T-helper 2 cell (primary cell): ENCODE measurements around the gene DGLUCY.
"Not testable (repeated sequence)": the region's sequence is repeated elsewhere in the genome, so short reads cannot be mapped to it uniquely, and the experiment has no call there.

Experiments used
- DNase-seq, 5 experiments: peaks; one replicate each; pipeline versions ENCODE4 v3.0.0 to v3.0.0-alpha.2; 2012 to 2022

The DGLUCY gene

GRCh38 chr14:91235841-91236240 is 122.0 kb downstream of the DGLUCY start:
- DNase-seq = no peak

DNA sequence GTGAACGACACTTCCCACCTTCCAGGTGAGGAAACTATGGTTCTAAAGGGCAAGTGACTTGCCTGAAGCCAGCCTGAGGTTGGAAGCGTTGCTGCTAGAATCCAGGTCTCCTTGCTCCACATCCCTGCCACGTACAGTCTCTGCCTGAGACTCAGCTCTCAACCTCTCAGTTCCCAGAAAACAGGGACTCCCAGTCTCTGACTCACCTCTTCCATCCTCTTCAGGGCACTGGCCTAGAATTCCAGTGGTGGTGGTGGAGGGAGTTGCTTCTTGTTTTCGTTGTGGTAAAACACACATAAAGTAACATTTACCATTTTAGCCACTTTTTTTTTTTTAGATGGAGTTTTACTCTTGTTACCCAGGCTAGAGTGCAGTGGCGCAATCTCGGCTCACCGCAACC is 123.3 kb downstream of the DGLUCY start:
- DNase-seq = no peak

DNA sequence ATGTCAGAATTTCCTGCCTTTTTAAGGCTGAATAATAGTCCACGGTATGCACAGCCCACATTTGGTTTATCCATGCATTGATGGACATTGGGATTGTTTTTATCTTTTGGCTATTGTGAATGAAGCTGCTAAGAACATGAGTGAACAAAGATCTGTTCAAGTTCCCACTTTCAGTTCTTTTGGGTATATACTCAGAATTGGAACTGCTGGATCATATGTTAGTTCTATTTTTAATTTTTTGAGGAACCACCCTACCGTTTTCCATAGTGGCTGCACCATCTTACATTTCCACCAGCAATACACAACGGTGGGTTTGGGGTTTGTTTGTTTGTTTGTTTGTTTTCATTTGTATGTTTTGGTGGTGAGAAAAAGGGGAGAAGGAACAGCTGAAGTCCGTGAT is 124.2 kb downstream of the DGLUCY start:
- no peak for DNase-seq

GRCh38 chr14:91238661-91239060 is 124.8 kb downstream of the DGLUCY start:
- no peak for DNase-seq

- peak in 2 of 5 experiments; percentile 48 to 78 for DNase-seq
Observed at GRCh38 chr14:91241863-91242262, 128.0 kb downstream of the DGLUCY start.

- DNase-seq = no peak
Observed at GRCh38 chr14:91242635-91243034, 128.8 kb downstream of the DGLUCY start.

DNA sequence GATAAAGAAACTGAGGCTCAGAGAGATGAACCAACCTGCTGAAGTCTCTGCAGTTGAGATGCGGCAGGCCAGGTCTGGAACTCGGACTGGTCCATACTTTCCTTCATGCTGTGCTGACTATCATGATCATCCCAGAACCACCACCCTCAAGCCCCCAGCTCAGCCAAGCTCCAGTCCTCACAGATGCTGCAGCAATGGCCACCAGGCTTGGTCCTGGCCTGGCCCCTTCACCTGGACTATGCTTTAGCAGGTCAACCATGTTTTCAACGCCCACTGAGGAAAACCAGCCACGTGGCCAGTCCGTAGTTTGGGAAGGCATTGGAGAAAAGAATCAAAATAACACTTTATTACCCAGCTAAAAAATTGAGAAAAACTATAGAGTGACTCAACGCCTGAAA is 129.2 kb downstream of the DGLUCY start:
- peak in 1 of 5 experiments; percentile 41 for DNase-seq

DNA sequence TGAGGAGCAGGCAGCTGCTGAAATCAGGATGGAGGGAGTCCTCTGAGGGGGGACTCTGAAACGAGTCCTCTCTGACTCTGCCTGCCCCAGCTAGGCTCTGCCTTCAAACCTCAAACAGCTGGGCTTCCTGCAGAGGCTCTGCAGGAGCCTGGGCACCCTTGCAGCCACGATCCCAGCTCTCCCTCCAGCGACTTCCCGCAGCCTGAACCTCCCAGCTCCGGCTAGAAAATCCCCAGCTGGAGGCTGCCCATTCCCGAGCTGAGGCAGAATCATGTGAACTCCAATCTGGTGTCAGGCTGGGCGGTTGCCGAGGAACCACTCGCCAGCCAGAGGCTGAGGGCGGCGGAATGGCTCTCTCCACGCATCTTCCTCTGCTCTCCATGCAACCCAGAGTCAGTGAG is 130.6 kb downstream of the DGLUCY start, which contains the start of gene GPR68:
GPR68 (minus strand) TSS at position 204 of the 401 bp plus-strand sequence. CDS start 9,654 bp downstream, outside the sequence.
- DNase-seq = peak in 2 of 5 experiments; percentile 33 to 85

GRCh38 chr14:91245029-91245428 is 131.2 kb downstream of the DGLUCY start:
- peak in 4 of 5 experiments; percentile 48 to 97 (median 76) for DNase-seq

DNA sequence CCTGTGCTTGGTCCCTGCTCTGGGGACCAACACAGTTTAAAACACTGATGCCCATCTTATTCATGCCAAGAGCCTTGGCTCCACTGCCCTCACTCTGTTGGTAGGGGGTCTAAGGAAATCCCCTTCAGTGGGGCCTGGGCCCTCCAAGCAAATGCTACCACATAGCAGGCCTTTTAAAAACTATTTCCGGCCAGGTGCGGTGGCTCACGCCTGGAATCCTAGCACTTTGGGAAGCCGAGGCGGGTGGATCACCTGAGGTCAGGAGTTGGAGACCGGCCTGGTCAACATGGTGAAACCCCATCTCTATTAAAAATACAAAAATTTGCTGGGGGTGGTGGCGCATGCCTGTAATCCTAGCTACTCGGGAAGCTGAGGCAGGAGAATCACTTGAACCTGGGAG is 131.7 kb downstream of the DGLUCY start:
- DNase-seq = not testable (repeated sequence)

GRCh38 chr14:91246051-91246852 is 132.4 kb downstream of the DGLUCY start:
- DNase-seq = peak; percentile 43 to 100 (median 79)

DNA sequence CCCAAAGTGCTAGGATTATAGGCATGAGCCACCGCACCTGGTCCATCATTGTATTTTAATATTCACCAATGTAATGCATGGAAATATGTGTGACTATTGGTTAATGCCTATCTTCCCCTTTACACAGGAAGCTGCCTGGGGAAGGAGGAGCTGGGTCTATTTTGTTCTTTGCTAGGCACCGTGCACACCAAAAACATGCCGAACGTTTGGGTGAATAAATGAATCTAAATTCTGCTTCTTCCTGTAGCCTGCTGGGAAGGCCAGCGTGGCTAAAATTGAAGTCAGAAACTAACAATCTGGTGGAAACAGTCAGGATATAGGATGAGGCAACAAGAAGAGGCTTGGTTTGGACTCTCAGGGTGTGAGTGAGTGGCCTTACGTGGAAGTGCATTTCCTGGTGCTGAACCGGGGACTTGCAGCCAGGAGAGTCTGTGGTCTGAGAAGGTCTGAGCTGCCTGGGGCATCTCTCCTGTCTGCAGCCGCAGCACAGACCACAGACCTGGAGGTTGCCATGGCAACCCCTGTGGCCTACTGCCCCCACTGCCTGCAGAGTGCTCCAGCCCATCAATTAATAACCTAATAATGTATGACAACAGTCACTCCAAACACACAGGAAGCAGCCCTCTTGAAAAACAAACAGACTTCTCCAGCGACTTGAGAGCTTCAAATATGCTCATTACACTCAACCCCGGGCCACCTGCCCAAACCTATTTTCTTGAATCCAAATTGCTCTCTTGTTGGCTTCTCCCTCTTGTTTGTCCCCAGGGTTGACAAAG is 136.2 kb downstream of the DGLUCY start:
- peak in 2 of 5 experiments; percentile 47 to 81 for DNase-seq

DNA sequence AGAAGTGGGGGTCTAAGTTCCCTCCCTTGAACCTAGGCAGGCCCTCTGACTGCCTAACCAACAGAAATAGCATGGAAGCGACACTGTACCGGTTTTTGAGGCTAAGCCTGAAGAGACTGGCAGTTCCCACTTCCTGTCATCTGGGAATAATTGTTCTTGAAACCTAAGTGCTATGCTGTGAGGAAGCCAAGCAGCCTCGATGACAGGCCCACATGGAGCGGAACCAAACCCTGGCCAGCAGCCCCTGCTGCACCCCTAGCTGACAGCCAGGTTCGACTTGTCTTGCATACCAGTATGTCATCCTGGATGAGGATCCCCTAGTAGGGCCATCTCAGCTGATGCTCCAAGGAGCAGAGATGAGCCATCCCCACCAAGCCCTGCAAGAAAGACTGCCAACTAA is 137.0 kb downstream of the DGLUCY start:
- no peak for DNase-seq

DNA sequence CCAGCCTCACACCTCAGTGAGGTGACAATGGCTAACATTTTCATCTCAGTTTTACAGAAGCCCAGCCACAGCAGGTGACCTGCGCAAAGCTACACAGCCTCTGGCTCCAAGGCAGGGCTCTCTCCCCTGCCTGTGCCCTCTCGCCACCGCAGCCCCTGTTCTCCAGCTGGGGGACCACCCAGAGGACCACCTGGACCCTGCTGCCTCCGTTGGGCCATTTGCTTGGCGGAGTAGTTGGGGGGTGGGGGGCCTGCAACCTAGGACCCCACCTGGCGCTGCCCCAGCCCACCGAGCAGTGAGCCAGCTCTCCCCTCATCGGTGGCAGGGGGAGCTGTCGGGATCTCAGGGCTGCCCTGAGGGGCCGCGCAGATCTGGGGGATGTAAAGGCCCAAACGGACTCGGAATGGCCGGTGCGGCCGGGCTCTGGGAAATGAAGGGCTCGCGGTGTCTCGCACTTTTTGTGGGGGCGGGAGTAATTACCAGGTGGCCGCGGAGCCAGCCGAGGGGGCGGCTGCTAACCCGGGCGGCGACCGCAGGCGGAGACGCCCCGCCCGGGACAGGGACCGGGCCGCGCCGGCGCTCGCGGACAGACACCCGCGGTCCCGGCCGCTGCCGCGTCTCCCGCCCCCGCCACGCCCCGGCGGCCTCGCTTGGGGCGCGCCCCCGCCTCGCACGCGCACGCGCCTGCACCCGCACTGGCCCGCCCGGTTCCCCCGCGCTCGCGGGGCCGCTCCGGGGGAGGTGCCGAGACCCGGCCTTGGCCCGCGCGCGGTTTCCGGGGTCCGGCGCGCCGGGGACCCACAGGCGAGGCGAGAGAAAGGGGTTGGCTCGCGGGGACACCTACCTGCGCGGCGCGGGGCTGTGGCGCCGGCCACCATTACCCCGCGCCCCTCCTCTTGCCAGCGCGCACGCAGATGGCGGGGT is 139.3 kb downstream of the DGLUCY start:
- peak in 3 of 5 experiments; percentile 35 to 67 (median 56) for DNase-seq

- DNase-seq = peak in 1 of 5 experiments; percentile 46
Observed at GRCh38 chr14:91253795-91254323, 140.0 kb downstream of the DGLUCY start.

GRCh38 chr14:91254461-91254860 is 140.6 kb downstream of the DGLUCY start:
- peak in 1 of 5 experiments; percentile 88 for DNase-seq

DNA sequence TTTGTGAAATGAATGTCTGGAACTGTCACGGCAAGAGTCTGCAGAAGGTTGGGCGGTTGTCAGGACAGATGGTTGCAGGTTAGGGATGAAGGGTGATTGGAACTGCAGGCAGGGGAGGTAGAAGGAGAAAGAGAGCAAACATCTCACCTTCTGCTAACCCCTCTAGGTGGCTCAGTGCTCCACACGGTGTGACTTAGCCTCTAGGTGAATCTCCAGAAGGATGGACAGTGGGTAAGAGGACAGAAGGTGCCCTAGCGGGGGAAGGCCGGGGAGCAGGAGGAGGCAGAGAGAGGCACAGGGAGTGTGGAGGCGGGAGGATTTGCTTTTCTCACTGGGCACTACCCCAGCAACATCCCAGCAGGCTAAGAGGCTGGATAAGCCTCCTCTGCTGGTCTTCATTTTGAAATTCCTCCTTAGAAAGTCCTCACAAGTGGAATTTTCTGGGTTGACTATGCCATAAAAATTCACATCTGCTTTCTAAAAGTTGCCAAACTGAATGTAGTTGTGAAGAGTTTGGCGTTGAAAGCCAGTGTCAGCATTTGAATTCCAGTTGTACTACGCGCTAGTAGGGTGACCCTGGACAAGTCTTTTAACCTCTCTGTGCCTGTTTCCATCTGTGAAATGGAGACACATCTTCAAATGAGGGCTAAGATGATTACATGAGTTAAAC is 141.3 kb downstream of the DGLUCY start:
- no peak for DNase-seq

- DNase-seq = no peak
Observed at GRCh38 chr14:91256661-91257060, 142.8 kb downstream of the DGLUCY start.

DNA sequence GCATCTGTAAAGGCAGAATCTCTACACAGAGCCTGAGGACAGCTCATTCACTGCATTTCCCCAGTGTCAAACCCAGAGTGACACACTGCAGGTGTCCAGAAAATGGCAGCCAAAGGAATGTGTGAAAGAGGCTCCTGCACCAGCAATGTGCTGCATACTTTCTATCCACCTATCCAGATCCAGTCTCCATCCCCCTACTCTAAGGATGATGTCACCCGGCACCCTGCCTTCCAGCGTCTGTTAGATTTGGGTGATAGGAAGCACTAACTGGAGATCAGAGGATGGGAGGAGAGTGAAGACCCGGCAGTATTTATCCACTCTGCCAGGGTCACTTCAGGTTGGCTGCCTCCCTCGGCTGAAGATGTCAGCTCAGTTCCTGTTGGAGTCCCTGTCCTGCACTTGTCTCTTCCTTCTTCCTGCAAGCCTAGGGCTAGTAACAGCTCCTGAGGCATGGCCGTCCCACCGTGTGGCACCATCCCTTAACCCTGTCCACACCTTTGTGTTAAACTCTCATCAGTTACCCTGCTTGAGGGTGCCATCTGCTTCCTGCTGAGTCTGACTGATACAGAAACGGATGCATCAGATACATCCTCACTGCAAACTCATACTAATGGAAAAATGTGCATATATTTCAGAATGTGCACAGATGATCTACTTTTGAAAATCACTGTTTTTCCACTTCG is 143.6 kb downstream of the DGLUCY start:
- DNase-seq = peak in 1 of 5 experiments; percentile 49

DNA sequence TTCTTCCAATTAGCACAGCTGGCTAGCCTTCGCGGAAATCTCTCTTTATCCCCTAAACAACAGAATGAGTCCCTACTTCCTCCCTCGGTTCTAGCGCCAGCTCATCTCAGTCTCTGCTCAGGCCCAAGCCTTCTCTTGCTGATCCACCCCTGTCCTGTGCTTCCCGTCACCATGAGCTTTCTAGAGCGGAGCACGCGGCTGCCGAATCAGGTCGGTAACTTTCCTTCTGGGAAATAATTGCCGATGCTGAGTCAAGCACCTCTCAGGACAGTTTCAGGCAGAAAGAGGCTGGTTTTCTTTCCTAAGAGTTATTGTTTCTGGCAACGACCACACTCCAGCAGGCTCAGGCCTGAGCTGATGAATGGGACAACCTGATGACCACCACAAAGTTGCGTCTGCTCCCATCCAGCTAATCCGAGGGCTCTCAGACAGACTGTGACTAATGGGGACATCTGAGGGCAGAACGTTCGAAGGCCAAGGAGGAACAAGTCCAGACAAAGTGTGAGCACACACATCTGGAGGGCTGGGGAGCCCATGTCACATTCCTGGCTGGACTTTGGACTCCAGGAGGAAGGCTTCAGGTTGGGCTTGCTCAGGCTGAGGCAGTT is 144.2 kb downstream of the DGLUCY start:
- no peak for DNase-seq

DNA sequence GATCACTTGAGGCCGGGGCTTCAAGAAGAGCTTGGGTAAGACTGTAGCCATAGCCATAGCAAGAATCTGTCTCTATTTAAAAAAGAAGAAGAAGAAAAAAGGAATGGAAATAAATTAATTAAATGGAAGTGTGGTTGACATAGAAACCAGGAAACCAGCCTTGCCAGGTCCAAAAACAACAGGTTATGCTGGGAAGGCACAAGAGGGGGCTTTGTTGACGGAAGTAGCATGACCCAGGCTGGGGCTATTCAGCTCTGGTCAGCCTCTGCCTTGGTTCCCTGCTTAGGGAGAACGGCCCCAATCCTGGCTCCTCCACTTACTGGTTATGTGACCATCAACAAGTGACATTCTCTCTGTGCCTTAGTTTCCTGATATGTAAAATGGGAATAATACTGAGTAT is 145.0 kb downstream of the DGLUCY start:
- no peak for DNase-seq
